GM12874 (cell line): ENCODE measurements around the gene MLNR.
A peak's percentile ranks its signal among the peaks of the same experiment; 100 is the strongest.

ENCODE experiments used
- CTCF ChIP-seq: IDR thresholded peaks from 2 replicates; pipeline ENCODE4 v1.5.1; 2011; ENCODE audit warnings: low read depth, mild to moderate bottlenecking, control low read depth, low read length, moderate library complexity; ENCODE audit not compliant: insufficient read depth

The MLNR gene

GRCh38 chr13:49234741-49235140 lies 14.6 kb downstream of the MLNR start:
- TF ChIP-seq CTCF, result no peak

GRCh38 chr13:49235856-49236431 lies 15.8 kb downstream of the MLNR start:
- no peak for TF ChIP-seq CTCF

- TF ChIP-seq CTCF, result no peak
Observed at GRCh38 chr13:49238621-49239020, 18.5 kb downstream of the MLNR start.

- peak; percentile 61 for TF ChIP-seq CTCF
Observed at GRCh38 chr13:49240017-49240416, 19.9 kb downstream of the MLNR start.

- no peak for TF ChIP-seq CTCF
Observed at GRCh38 chr13:49241296-49241695, 21.2 kb downstream of the MLNR start.

GRCh38 chr13:49245101-49245500 lies 25.0 kb downstream of the MLNR start:
- no peak for TF ChIP-seq CTCF

- no peak for TF ChIP-seq CTCF
Observed at GRCh38 chr13:49246850-49247642, 26.9 kb downstream of the MLNR start.
